CD4-positive, CD25-positive, alpha-beta regulatory T cell (primary cell): ENCODE data around the gene HOTAIR. TPM values are rescaled to one million over a fixed set of nuclear protein-coding genes. Genes with fewer than 3 reads are reported as not detected.

Experiments used
- ATAC-seq, 2 donors: fragments of 150-1000 bp; cut with Tn5 transposase; one replicate each; pipeline ENCODE4 v1.10.0; 2021; ENCODE audit warnings: low read depth in 2 of 2, moderate number of reproducible peaks in 2 of 2, moderate library complexity in 1 of 2
- DNase-seq, 3 donors: peaks; one replicate each; pipeline versions ENCODE4 v3.0.0 to v3.0.0-alpha.2; 2012 to 2022; ENCODE audit warnings: mixed read lengths in 1 of 3
- H3K27ac ChIP-seq: one replicate; pipeline ENCODE4 v1.7.0; 2013; ENCODE audit warnings: mild to moderate bottlenecking, low read length; ENCODE audit not compliant: insufficient read depth, poor library complexity, severe bottlenecking
- H3K27me3 ChIP-seq: one replicate; pipeline ENCODE4 v1.7.0; 2013; ENCODE audit warnings: low read length; ENCODE audit not compliant: control insufficient read depth, insufficient read depth
- H3K36me3 ChIP-seq: one replicate; pipeline ENCODE4 v1.7.0; 2013; ENCODE audit warnings: mild to moderate bottlenecking, low read length, moderate library complexity; ENCODE audit not compliant: control insufficient read depth, insufficient read depth
- H3K4me1 ChIP-seq: 2 replicates; pipeline ENCODE4 v1.7.0; 2013; ENCODE audit warnings: mild to moderate bottlenecking, low read length; ENCODE audit not compliant: insufficient read depth, control insufficient read depth, poor library complexity, severe bottlenecking
- H3K4me3 ChIP-seq: one replicate; pipeline ENCODE4 v1.7.0; 2013; ENCODE audit warnings: low read depth, mild to moderate bottlenecking, low read length, moderate library complexity
- H3K9me3 ChIP-seq, 2 experiments: 1 replicate in 1 of 2; 2 replicates in 1 of 2; pipeline ENCODE4 v1.7.0; 2013; ENCODE audit warnings: low read length in 2 of 2, mild to moderate bottlenecking in 1 of 2, moderate library complexity in 1 of 2; ENCODE audit not compliant: control insufficient read depth in 2 of 2
- H3K27ac Mint-ChIP-seq, 3 donors: one replicate each; pipeline ENCODE4 v1.8.0; 2020 to 2022; ENCODE audit warnings: mild to moderate bottlenecking in 3 of 3, mixed read lengths in 3 of 3, moderate library complexity in 2 of 3
- H3K27me3 Mint-ChIP-seq: one replicate; pipeline ENCODE4 v1.8.0; 2022; ENCODE audit warnings: mild to moderate bottlenecking, mixed read lengths
- H3K36me3 Mint-ChIP-seq: one replicate; pipeline ENCODE4 v1.8.0; 2020; ENCODE audit warnings: mixed read lengths
- H3K4me1 Mint-ChIP-seq, 4 donors: one replicate each; pipeline ENCODE4 v1.8.0; 2020 to 2022; ENCODE audit warnings: mixed read lengths in 4 of 4, mild to moderate bottlenecking in 1 of 4
- H3K4me3 Mint-ChIP-seq, 4 donors: one replicate each; pipeline ENCODE4 v1.8.0; 2020 to 2022; ENCODE audit warnings: mild to moderate bottlenecking in 4 of 4, mixed read lengths in 4 of 4, moderate library complexity in 3 of 4
- H3K9me3 Mint-ChIP-seq, 7 donors: one replicate each; pipeline ENCODE4 v1.8.0; 2020 to 2022; ENCODE audit warnings: mixed read lengths in 7 of 7, mild to moderate bottlenecking in 3 of 7, moderate library complexity in 2 of 7
- polyA plus RNA-seq, 4 donors: library from polyadenylated mRNA; unstranded; fragments of 300-500 nt; fragmentation: Illumina TruSeq; gene quantifications; one replicate each; pipeline ENCODE4 v1.2.3, GENCODE V29; 2021
- total RNA-seq: library from RNA; stranded (reverse); gene quantifications from one replicate; pipeline ENCODE4 v1.2.3, GENCODE V29; 2022

The HOTAIR gene
- total and polyA plus RNA-seq, 5 donors from 2014 or later, result not detected

GRCh38 chr12:53959314-53959713, 15.4 kb downstream of the HOTAIR start:
- no peak overlapping the region for H3K27ac ChIP-seq
- Mint-ChIP-seq H3K4me1 (peaks cover 0 to 39% (median 18%) of the 10 kb centered on the region in 4 donors), H3K36me3 (peaks cover 4% of the 10 kb centered on the region), H3K27ac (no peak overlapping the region), H3K27me3 (peaks cover 88% of the 10 kb centered on the region), H3K4me3 (peak overlapping the region in 2 of 4 donors; percentile 38 to 43), H3K9me3 (peaks cover 0 to 9% (median 0%) of the 10 kb centered on the region in 7 donors)
- H3K4me1 ChIP-seq, result peaks cover 19% of the 10 kb centered on the region
- peaks cover 65% of the 10 kb centered on the region for H3K27me3 ChIP-seq
- DNase-seq, result no peak
- no peak overlapping the region for H3K4me3 ChIP-seq
- no peaks in the 10 kb centered on the region for H3K36me3 ChIP-seq
- ATAC-seq, result no peak
- H3K9me3 ChIP-seq, result no peaks in the 10 kb centered on the region

- H3K27me3 Mint-ChIP-seq, result peaks cover 89% of the 10 kb centered on the region
- peaks cover 4% of the 10 kb centered on the region for H3K36me3 Mint-ChIP-seq
- H3K27ac Mint-ChIP-seq, result no peak overlapping the region
- Histone ChIP-seq H3K9me3 (peaks cover 0 to 6% of the 10 kb centered on the region in 2 experiments), H3K36me3 (no peaks in the 10 kb centered on the region), H3K27ac (no peak overlapping the region), H3K4me3 (no peak overlapping the region), H3K27me3 (peaks cover 64% of the 10 kb centered on the region), H3K4me1 (peaks cover 19% of the 10 kb centered on the region)
- ATAC-seq (no peak), DNase-seq (no peak)
- H3K4me1 Mint-ChIP-seq, result peaks cover 0 to 37% (median 21%) of the 10 kb centered on the region in 4 donors
- peak overlapping the region in 2 of 4 donors; percentile 10 to 51 for H3K4me3 Mint-ChIP-seq
- H3K9me3 Mint-ChIP-seq, result peaks cover 0 to 8% (median 0%) of the 10 kb centered on the region in 7 donors
These were observed 16.6 kb downstream of the HOTAIR start for GRCh38 chr12:53958128-53958527.

GRCh38 chr12:53956914-53957536, 17.7 kb downstream of the HOTAIR start:
- Mint-ChIP-seq H3K27ac (no peak overlapping the region), H3K4me3 (peak overlapping the region in 1 of 4 donors; percentile 57), H3K27me3 (peaks cover 89% of the 10 kb centered on the region), H3K4me1 (peaks cover 0 to 42% (median 24%) of the 10 kb centered on the region in 4 donors), H3K36me3 (peaks cover 4% of the 10 kb centered on the region), H3K9me3 (peaks cover 0 to 7% (median 0%) of the 10 kb centered on the region in 7 donors)
- DNase-seq, result no peak
- Histone ChIP-seq H3K9me3 (peaks cover 0 to 6% of the 10 kb centered on the region in 2 experiments), H3K4me1 (peaks cover 22% of the 10 kb centered on the region), H3K27ac (no peak overlapping the region), H3K4me3 (no peak overlapping the region), H3K27me3 (peaks cover 62% of the 10 kb centered on the region), H3K36me3 (no peaks in the 10 kb centered on the region)
- ATAC-seq, result no peak

- peaks cover 59% of the 10 kb centered on the region for H3K27me3 ChIP-seq
- H3K27ac Mint-ChIP-seq, result peak overlapping the region in 1 of 3 donors; percentile 29
- no peak overlapping the region for H3K4me3 ChIP-seq
- no peak overlapping the region for H3K27ac ChIP-seq
- peaks cover 0 to 42% (median 24%) of the 10 kb centered on the region in 4 donors for H3K4me1 Mint-ChIP-seq
- no peaks in the 10 kb centered on the region for H3K36me3 ChIP-seq
- H3K9me3 Mint-ChIP-seq, result peaks cover 0 to 7% (median 0%) of the 10 kb centered on the region in 7 donors
- peaks cover 0 to 6% of the 10 kb centered on the region in 2 experiments for H3K9me3 ChIP-seq
- H3K4me1 ChIP-seq, result peaks cover 26% of the 10 kb centered on the region
- ATAC-seq (no peak), DNase-seq (no peak)
- peaks cover 89% of the 10 kb centered on the region for H3K27me3 Mint-ChIP-seq
- H3K36me3 Mint-ChIP-seq, result peaks cover 4% of the 10 kb centered on the region
- peak overlapping the region in 2 of 4 donors; percentile 50 to 58 for H3K4me3 Mint-ChIP-seq
These were observed 18.4 kb downstream of the HOTAIR start for GRCh38 chr12:53956251-53956887.

- Histone ChIP-seq H3K4me1 (peaks cover 25% of the 10 kb centered on the region), H3K27ac (no peak overlapping the region), H3K4me3 (no peak overlapping the region), H3K36me3 (no peaks in the 10 kb centered on the region), H3K27me3 (peaks cover 61% of the 10 kb centered on the region), H3K9me3 (peaks cover 0 to 6% of the 10 kb centered on the region in 2 experiments)
- Mint-ChIP-seq H3K9me3 (peaks cover 0 to 7% (median 0%) of the 10 kb centered on the region in 7 donors), H3K36me3 (peaks cover 4% of the 10 kb centered on the region), H3K27ac (peak overlapping the region in 1 of 3 donors; percentile 38), H3K4me3 (peak overlapping the region in 3 of 4 donors; percentile 21 to 58 (median 50)), H3K4me1 (peaks cover 0 to 45% (median 26%) of the 10 kb centered on the region in 4 donors), H3K27me3 (peaks cover 95% of the 10 kb centered on the region)
- no peak for ATAC-seq
- DNase-seq, result no peak
These were observed 18.9 kb downstream of the HOTAIR start for GRCh38 chr12:53955776-53956250.

- Mint-ChIP-seq H3K4me3 (no peak overlapping the region), H3K4me1 (peaks cover 0 to 45% (median 23%) of the 10 kb centered on the region in 4 donors), H3K9me3 (peaks cover 0 to 7% (median 0%) of the 10 kb centered on the region in 7 donors), H3K36me3 (peaks cover 4% of the 10 kb centered on the region), H3K27me3 (peaks cover 95% of the 10 kb centered on the region), H3K27ac (peak overlapping the region in 1 of 3 donors; percentile 38)
- no peak for ATAC-seq
- no peaks in the 10 kb centered on the region for H3K36me3 ChIP-seq
- H3K4me3 ChIP-seq, result no peak overlapping the region
- peaks cover 0 to 6% of the 10 kb centered on the region in 2 experiments for H3K9me3 ChIP-seq
- H3K4me1 ChIP-seq, result peaks cover 25% of the 10 kb centered on the region
- no peak overlapping the region for H3K27ac ChIP-seq
- DNase-seq, result no peak
- peaks cover 63% of the 10 kb centered on the region for H3K27me3 ChIP-seq
These were observed 19.5 kb downstream of the HOTAIR start for GRCh38 chr12:53955036-53955775.

GRCh38 chr12:53954694-53955035, 20.1 kb downstream of the HOTAIR start, which contains the start of gene HOXC12:
Gene HOXC12 (plus strand): TSS chr12:53954903. CDS start chr12:53954930, 27 bp downstream.
- DNase-seq, result no peak
- no peaks in the 10 kb centered on the region for H3K36me3 ChIP-seq
- peak within 1 kb of the TSS in 3 of 4 donors; percentile 21 to 58 (median 46) for H3K4me3 Mint-ChIP-seq
- peaks cover 0 to 7% (median 0%) of the 10 kb centered on the region in 7 donors for H3K9me3 Mint-ChIP-seq
- H3K9me3 ChIP-seq, result peaks cover 0 to 6% of the 10 kb centered on the region in 2 experiments
- peaks cover 59% of the 10 kb centered on the region for H3K27me3 ChIP-seq
- no peak within 1 kb of the TSS for H3K4me3 ChIP-seq
- no peak within 1 kb of the TSS for H3K27ac ChIP-seq
- H3K27ac Mint-ChIP-seq, result peak within 1 kb of the TSS in 2 of 3 donors; percentile 38 to 56
- H3K4me1 ChIP-seq, result peaks cover 25% of the 10 kb centered on the region
- peaks cover 4% of the 10 kb centered on the region for H3K36me3 Mint-ChIP-seq
- H3K4me1 Mint-ChIP-seq, result peaks cover 0 to 45% (median 20%) of the 10 kb centered on the region in 4 donors
- ATAC-seq, result no peak
- H3K27me3 Mint-ChIP-seq, result peaks cover 95% of the 10 kb centered on the region
